HEK293 (cell line): ENCODE measurements around the gene MACF1.

Experiments used
- MYNN ChIP-seq: fragments of 450-650 bp; formaldehyde crosslinking; IDR thresholded peaks from 2 replicates; pipeline ENCODE4 v1.5.1; 2016; ENCODE audit warnings: missing biosample characterization, missing genetic modification characterization, borderline replicate concordance
- SP7 ChIP-seq: fragments of 450-650 bp; formaldehyde crosslinking; IDR thresholded peaks from 2 replicates; pipeline ENCODE4 v1.5.1; 2016; ENCODE audit warnings: missing biosample characterization, missing genetic modification characterization
- TCF7L2 ChIP-seq: IDR thresholded peaks from 2 replicates; pipeline ENCODE4 v1.6.1; 2011; ENCODE audit warnings: low read depth, mild to moderate bottlenecking, inconsistent platforms, low read length, moderate library complexity, borderline replicate concordance
- TRIM28 ChIP-seq: IDR thresholded peaks from 2 replicates; pipeline ENCODE4 v1.6.1; 2011; ENCODE audit warnings: low read length, control low read depth, borderline replicate concordance
- ZBTB10 ChIP-seq: fragments of 450-650 bp; formaldehyde crosslinking; IDR thresholded peaks from 2 replicates; pipeline ENCODE4 v1.5.1; 2016; ENCODE audit warnings: missing biosample characterization, missing genetic modification characterization
- ZFP37 ChIP-seq: fragments of 450-650 bp; formaldehyde crosslinking; IDR thresholded peaks from 2 replicates; pipeline ENCODE4 v1.5.1; 2016; ENCODE audit warnings: missing biosample characterization, missing genetic modification characterization
- ZNF10 ChIP-seq: fragments of 450-650 bp; formaldehyde crosslinking; IDR thresholded peaks from 2 replicates; pipeline ENCODE4 v1.5.1; 2017; ENCODE audit warnings: missing biosample characterization, missing genetic modification characterization
- ZNF121 ChIP-seq: fragments of 450-650 bp; formaldehyde crosslinking; IDR thresholded peaks from 2 replicates; pipeline ENCODE4 v1.5.1; 2016; ENCODE audit warnings: missing biosample characterization, missing genetic modification characterization
- ZNF132 ChIP-seq: fragments of 450-650 bp; formaldehyde crosslinking; IDR thresholded peaks from 2 replicates; pipeline ENCODE4 v1.5.1; 2017; ENCODE audit warnings: missing biosample characterization, missing genetic modification characterization, borderline replicate concordance
- ZNF292 ChIP-seq: fragments of 450-650 bp; formaldehyde crosslinking; IDR thresholded peaks from 2 replicates; pipeline ENCODE4 v1.5.1; 2016; ENCODE audit warnings: low read depth, missing biosample characterization, missing genetic modification characterization, borderline replicate concordance
- ZNF341 ChIP-seq: fragments of 450-650 bp; formaldehyde crosslinking; IDR thresholded peaks from 2 replicates; pipeline ENCODE4; 2016; ENCODE audit warnings: low read depth, missing biosample characterization, missing genetic modification characterization
- ZNF48 ChIP-seq: fragments of 450-650 bp; formaldehyde crosslinking; IDR thresholded peaks from 2 replicates; pipeline ENCODE4 v1.5.1; 2016; ENCODE audit warnings: missing biosample characterization, missing genetic modification characterization
- ZNF488 ChIP-seq: fragments of 450-650 bp; formaldehyde crosslinking; IDR thresholded peaks from 2 replicates; pipeline ENCODE4 v1.5.1; 2016; ENCODE audit warnings: missing biosample characterization, missing genetic modification characterization
- ZNF624 ChIP-seq: fragments of 450-650 bp; formaldehyde crosslinking; IDR thresholded peaks from 2 replicates; pipeline ENCODE4 v1.5.1; 2017; ENCODE audit warnings: missing biosample characterization, missing genetic modification characterization
- ZNF654 ChIP-seq: fragments of 450-650 bp; formaldehyde crosslinking; IDR thresholded peaks from 2 replicates; pipeline ENCODE4 v1.5.1; 2016; ENCODE audit warnings: low read depth, missing biosample characterization, missing genetic modification characterization
- ZNF701 ChIP-seq: fragments of 450-650 bp; formaldehyde crosslinking; IDR thresholded peaks from 2 replicates; pipeline ENCODE4 v1.5.1; 2016; ENCODE audit warnings: missing biosample characterization, missing genetic modification characterization
- ZNF768 ChIP-seq: fragments of 450-650 bp; formaldehyde crosslinking; IDR thresholded peaks from 2 replicates; pipeline ENCODE4 v1.5.1; 2018; ENCODE audit warnings: missing biosample characterization, mild to moderate bottlenecking, missing genetic modification characterization
- TF ChIP-seq, protein P1 (sequence below): IDR thresholded peaks from 2 replicates; pipeline ENCODE4 v1.6.1; 2011; ENCODE audit warnings: mild to moderate bottlenecking, low read depth, low read length, borderline replicate concordance
- TF ChIP-seq, protein P2 (sequence below): fragments of 450-650 bp; formaldehyde crosslinking; IDR thresholded peaks from 2 replicates; pipeline ENCODE4 v1.5.1; 2016; ENCODE audit warnings: missing biosample characterization, missing genetic modification characterization, borderline replicate concordance
- TF ChIP-seq, protein P3 (sequence below): fragments of 450-650 bp; formaldehyde crosslinking; conservative IDR thresholded peaks from 2 replicates; pipeline ENCODE4 v1.5.1; 2016; ENCODE audit warnings: low read depth, missing biosample characterization, missing genetic modification characterization

Gene MACF1

DNA sequence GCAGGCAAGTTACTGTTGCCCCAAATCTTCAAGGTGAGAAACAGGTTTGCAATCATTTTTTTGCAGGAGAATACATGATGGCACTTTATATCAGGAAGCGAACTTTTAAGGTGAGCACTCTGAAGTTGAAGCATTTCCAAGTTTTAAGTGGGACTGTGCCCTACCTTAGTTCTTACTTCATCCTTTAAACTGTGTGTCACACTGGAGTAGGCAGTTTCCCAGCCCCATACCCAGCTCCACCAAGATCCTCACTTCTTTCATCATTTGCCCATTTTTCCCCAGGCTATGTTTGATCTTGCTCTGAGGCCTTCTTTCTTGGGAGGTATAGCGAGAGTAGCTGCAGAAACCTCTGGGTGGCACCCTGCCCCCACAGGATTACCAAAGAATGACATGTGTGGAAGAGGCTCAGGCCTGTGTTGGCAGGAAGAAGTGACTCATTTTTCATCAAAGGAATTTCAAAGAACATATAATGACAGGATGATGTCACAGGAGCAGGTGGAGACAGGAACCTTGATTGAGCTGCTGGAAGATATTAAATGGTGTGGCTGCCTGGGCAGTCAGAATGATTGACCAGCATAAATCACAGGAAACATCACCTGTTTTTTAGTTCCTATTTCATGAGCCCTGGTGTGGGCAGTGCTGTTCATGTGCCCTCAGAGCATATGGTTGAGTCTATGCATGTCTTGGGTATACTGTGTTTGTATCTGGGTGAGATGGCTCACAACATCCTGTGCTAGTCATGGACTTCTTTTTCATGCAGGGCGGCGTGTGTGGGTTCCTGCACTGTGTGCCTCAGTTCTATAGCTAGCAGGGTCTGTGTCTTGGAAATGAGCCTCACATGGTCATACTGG, 20.8 kb upstream of the MACF1 start (continued):
- TF ChIP-seq, protein P1, sequence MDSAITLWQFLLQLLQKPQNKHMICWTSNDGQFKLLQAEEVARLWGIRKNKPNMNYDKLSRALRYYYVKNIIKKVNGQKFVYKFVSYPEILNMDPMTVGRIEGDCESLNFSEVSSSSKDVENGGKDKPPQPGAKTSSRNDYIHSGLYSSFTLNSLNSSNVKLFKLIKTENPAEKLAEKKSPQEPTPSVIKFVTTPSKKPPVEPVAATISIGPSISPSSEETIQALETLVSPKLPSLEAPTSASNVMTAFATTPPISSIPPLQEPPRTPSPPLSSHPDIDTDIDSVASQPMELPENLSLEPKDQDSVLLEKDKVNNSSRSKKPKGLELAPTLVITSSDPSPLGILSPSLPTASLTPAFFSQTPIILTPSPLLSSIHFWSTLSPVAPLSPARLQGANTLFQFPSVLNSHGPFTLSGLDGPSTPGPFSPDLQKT = no peak
- TF ChIP-seq ZNF292 = no peak
- TF ChIP-seq ZNF488 (tag by site-specific recombination) = no peak
- no peak for TF ChIP-seq ZNF121 (tag by site-specific recombination)
- TF ChIP-seq ZFP37 = peak; percentile 80; the same call in 1 of the 2 replicates
- TF ChIP-seq, protein P2, sequence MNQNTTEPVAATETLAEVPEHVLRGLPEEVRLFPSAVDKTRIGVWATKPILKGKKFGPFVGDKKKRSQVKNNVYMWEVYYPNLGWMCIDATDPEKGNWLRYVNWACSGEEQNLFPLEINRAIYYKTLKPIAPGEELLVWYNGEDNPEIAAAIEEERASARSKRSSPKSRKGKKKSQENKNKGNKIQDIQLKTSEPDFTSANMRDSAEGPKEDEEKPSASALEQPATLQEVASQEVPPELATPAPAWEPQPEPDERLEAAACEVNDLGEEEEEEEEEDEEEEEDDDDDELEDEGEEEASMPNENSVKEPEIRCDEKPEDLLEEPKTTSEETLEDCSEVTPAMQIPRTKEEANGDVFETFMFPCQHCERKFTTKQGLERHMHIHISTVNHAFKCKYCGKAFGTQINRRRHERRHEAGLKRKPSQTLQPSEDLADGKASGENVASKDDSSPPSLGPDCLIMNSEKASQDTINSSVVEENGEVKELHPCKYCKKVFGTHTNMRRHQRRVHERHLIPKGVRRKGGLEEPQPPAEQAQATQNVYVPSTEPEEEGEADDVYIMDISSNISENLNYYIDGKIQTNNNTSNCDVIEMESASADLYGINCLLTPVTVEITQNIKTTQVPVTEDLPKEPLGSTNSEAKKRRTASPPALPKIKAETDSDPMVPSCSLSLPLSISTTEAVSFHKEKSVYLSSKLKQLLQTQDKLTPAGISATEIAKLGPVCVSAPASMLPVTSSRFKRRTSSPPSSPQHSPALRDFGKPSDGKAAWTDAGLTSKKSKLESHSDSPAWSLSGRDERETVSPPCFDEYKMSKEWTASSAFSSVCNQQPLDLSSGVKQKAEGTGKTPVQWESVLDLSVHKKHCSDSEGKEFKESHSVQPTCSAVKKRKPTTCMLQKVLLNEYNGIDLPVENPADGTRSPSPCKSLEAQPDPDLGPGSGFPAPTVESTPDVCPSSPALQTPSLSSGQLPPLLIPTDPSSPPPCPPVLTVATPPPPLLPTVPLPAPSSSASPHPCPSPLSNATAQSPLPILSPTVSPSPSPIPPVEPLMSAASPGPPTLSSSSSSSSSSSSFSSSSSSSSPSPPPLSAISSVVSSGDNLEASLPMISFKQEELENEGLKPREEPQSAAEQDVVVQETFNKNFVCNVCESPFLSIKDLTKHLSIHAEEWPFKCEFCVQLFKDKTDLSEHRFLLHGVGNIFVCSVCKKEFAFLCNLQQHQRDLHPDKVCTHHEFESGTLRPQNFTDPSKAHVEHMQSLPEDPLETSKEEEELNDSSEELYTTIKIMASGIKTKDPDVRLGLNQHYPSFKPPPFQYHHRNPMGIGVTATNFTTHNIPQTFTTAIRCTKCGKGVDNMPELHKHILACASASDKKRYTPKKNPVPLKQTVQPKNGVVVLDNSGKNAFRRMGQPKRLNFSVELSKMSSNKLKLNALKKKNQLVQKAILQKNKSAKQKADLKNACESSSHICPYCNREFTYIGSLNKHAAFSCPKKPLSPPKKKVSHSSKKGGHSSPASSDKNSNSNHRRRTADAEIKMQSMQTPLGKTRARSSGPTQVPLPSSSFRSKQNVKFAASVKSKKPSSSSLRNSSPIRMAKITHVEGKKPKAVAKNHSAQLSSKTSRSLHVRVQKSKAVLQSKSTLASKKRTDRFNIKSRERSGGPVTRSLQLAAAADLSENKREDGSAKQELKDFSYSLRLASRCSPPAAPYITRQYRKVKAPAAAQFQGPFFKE = no peak
- TF ChIP-seq TCF7L2 = peak; percentile 77; the same call in 1 of the 2 replicates
- no peak; the same call in 1 of the 2 replicates for TF ChIP-seq TRIM28
- no peak for TF ChIP-seq ZNF48 (tag by site-specific recombination)
- no peak for TF ChIP-seq ZNF701 (tag by site-specific recombination)
- no peak for TF ChIP-seq ZNF10
- peak; percentile 98 for TF ChIP-seq SP7 (tag by site-specific recombination)
- no peak for TF ChIP-seq ZNF132 (tag by site-specific recombination)
- TF ChIP-seq MYNN (tag by site-specific recombination) = no peak
- TF ChIP-seq ZNF624 = no peak
- no peak for TF ChIP-seq ZNF768
- TF ChIP-seq ZBTB10 = no peak
- TF ChIP-seq ZNF654 = peak; percentile 34
- TF ChIP-seq, protein P3, sequence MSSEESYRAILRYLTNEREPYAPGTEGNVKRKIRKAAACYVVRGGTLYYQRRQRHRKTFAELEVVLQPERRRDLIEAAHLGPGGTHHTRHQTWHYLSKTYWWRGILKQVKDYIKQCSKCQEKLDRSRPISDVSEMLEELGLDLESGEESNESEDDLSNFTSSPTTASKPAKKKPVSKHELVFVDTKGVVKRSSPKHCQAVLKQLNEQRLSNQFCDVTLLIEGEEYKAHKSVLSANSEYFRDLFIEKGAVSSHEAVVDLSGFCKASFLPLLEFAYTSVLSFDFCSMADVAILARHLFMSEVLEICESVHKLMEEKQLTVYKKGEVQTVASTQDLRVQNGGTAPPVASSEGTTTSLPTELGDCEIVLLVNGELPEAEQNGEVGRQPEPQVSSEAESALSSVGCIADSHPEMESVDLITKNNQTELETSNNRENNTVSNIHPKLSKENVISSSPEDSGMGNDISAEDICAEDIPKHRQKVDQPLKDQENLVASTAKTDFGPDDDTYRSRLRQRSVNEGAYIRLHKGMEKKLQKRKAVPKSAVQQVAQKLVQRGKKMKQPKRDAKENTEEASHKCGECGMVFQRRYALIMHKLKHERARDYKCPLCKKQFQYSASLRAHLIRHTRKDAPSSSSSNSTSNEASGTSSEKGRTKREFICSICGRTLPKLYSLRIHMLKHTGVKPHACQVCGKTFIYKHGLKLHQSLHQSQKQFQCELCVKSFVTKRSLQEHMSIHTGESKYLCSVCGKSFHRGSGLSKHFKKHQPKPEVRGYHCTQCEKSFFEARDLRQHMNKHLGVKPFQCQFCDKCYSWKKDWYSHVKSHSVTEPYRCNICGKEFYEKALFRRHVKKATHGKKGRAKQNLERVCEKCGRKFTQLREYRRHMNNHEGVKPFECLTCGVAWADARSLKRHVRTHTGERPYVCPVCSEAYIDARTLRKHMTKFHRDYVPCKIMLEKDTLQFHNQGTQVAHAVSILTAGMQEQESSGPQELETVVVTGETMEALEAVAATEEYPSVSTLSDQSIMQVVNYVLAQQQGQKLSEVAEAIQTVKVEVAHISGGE (tag by site-specific recombination) = no peak
- no peak for TF ChIP-seq ZNF341 (tag by site-specific recombination)
